Measurements from ENCODE around the gene PTPRM. TPM values are rescaled to one million over a fixed set of nuclear protein-coding genes. Genes with fewer than 3 reads are reported as not detected.

Gene PTPRM
- total RNA-seq, 1 experiment from 2014 or later = 14.5 TPM

GRCh38 chr18:7779211-7779610 lies 212.1 kb downstream of the PTPRM start:
- DNase-seq (ENCODE audit: low read depth, low spot score) (no peak), ATAC-seq (no peak)
- no peak for TF ChIP-seq SRF (IDR thresholded peaks at IDR 0.05; ENCODE audit: low read depth)
- no peak for TF ChIP-seq FOSL1 (IDR thresholded peaks at IDR 0.05; ENCODE audit: low read depth)
- no peak for TF ChIP-seq ZFX (IDR thresholded peaks at IDR 0.05)
- TF ChIP-seq, protein P1, sequence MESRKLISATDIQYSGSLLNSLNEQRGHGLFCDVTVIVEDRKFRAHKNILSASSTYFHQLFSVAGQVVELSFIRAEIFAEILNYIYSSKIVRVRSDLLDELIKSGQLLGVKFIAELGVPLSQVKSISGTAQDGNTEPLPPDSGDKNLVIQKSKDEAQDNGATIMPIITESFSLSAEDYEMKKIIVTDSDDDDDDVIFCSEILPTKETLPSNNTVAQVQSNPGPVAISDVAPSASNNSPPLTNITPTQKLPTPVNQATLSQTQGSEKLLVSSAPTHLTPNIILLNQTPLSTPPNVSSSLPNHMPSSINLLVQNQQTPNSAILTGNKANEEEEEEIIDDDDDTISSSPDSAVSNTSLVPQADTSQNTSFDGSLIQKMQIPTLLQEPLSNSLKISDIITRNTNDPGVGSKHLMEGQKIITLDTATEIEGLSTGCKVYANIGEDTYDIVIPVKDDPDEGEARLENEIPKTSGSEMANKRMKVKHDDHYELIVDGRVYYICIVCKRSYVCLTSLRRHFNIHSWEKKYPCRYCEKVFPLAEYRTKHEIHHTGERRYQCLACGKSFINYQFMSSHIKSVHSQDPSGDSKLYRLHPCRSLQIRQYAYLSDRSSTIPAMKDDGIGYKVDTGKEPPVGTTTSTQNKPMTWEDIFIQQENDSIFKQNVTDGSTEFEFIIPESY (IDR thresholded peaks at IDR 0.05; ENCODE audit: extremely low read depth, insufficient replicate concordance, low read length) = no peak
- no peak overlapping the region for H2AFZ ChIP-seq (ENCODE audit: low read depth, low read length, poor library complexity, severe bottlenecking)
- RAD21 ChIA-PET (ENCODE audit: low non-redundant PET in 1 of 2, low total read pairs in 2 of 2, uncharacterized antibody in 2 of 2, unreplicated experiment in 2 of 2) = no interaction called here
- H3K27ac ChIP-seq (ENCODE audit: low read depth, low read length) = no peak overlapping the region
- H3K9me2 ChIP-seq (ENCODE audit: insufficient read depth) = no peaks in the 10 kb centered on the region
- no peaks in the 10 kb centered on the region for H3K4me1 ChIP-seq (ENCODE audit: control insufficient read depth in 1 of 2, insufficient read depth in 2 of 2, low read length in 2 of 2)
- POLR2A ChIA-PET = no interaction called here
- CTCF ChIA-PET = no interaction called here
- no peaks in the 10 kb centered on the region for H3K9me3 ChIP-seq (ENCODE audit: control insufficient read depth in 1 of 2, insufficient read depth in 1 of 2, low read depth in 1 of 2, low read length in 2 of 2)
- H3K4me2 ChIP-seq (ENCODE audit: low read length) = no peak overlapping the region
- no peaks in the 10 kb centered on the region for H3K79me2 ChIP-seq (ENCODE audit: insufficient read depth, low read length)
- intact Hi-C loops (cut with micrococcal nuclease) = no loop called here
- no TSS peak for BruUV-seq (replicated peaks)
- no peaks in the 10 kb centered on the region for H4K20me1 ChIP-seq (ENCODE audit: insufficient read depth)
- H3K27me3 ChIP-seq (ENCODE audit: insufficient read depth, low read length) = no peaks in the 10 kb centered on the region; the same call in none of the 2 replicates
- no peaks in the 10 kb centered on the region for H3K36me3 ChIP-seq (ENCODE audit: control insufficient read depth in 1 of 2, insufficient read depth in 2 of 2, low read length in 2 of 2)
- no peak overlapping the region for H3K9ac ChIP-seq (ENCODE audit: low read length)
- no peak overlapping the region for H3K4me3 ChIP-seq (replicated peaks in 1 of 2; ENCODE audit: low read depth in 1 of 2, low read length in 2 of 2)

DNA sequence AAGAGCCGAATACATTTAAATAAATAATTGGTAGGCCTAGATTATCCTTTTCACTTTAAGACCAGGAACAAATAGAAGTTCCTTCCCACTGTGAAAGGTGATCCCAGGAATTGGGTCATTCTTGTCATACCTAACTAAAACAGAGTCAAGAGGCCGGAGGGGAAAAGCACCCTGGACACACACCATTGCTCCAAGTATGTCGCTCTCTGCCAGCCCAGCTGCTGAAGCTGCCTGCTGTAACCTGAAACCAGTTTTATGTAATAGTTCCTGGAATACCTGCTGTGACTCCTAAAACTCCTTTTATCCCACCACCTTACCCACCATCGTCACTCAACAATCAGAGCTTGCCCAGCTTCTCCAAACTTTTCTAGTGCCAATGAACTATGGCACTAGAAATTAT lies 217.1 kb downstream of the PTPRM start:
- no peak overlapping the region for H3K27ac ChIP-seq (ENCODE audit: low read depth, low read length)
- no peak overlapping the region for H3K4me2 ChIP-seq (ENCODE audit: low read length)
- TF ChIP-seq, protein P2, sequence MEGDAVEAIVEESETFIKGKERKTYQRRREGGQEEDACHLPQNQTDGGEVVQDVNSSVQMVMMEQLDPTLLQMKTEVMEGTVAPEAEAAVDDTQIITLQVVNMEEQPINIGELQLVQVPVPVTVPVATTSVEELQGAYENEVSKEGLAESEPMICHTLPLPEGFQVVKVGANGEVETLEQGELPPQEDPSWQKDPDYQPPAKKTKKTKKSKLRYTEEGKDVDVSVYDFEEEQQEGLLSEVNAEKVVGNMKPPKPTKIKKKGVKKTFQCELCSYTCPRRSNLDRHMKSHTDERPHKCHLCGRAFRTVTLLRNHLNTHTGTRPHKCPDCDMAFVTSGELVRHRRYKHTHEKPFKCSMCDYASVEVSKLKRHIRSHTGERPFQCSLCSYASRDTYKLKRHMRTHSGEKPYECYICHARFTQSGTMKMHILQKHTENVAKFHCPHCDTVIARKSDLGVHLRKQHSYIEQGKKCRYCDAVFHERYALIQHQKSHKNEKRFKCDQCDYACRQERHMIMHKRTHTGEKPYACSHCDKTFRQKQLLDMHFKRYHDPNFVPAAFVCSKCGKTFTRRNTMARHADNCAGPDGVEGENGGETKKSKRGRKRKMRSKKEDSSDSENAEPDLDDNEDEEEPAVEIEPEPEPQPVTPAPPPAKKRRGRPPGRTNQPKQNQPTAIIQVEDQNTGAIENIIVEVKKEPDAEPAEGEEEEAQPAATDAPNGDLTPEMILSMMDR (IDR thresholded peaks at IDR 0.05 in 2 of 3, conservative IDR thresholded peaks at IDR 0.05 in 1 of 3; ENCODE audit: borderline replicate concordance in 1 of 3, insufficient read depth in 1 of 3, low read depth in 2 of 3, low read length in 2 of 3) = no peak
- TF ChIP-seq, protein P3, sequence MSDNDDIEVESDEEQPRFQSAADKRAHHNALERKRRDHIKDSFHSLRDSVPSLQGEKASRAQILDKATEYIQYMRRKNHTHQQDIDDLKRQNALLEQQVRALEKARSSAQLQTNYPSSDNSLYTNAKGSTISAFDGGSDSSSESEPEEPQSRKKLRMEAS (IDR thresholded peaks at IDR 0.05) = no peak
- TF ChIP-seq EZH2 (IDR thresholded peaks at IDR 0.05) (no peak), CEBPB (IDR thresholded peaks at IDR 0.05; ENCODE audit: low read depth) (no peak), SRF (IDR thresholded peaks at IDR 0.05; ENCODE audit: low read depth) (no peak), CBX3 (IDR thresholded peaks at IDR 0.05; ENCODE audit: low read depth) (no peak), POLR2A (IDR thresholded peaks at IDR 0.05; ENCODE audit: borderline replicate concordance, extremely low read depth, insufficient read depth, insufficient read length) (no peak), ZFX (IDR thresholded peaks at IDR 0.05) (no peak), FOSL1 (IDR thresholded peaks at IDR 0.05; ENCODE audit: low read depth) (no peak)
- ATAC-seq (no peak), DNase-seq (ENCODE audit: low read depth, low spot score) (no peak)
- BruUV-seq (replicated peaks) = no TSS peak
- no peaks in the 10 kb centered on the region for H3K79me2 ChIP-seq (ENCODE audit: insufficient read depth, low read length)
- H3K27me3 ChIP-seq (ENCODE audit: insufficient read depth, low read length) = no peaks in the 10 kb centered on the region
- CTCF ChIA-PET = no interaction called here
- RAD21 ChIA-PET (ENCODE audit: low non-redundant PET in 1 of 2, low total read pairs in 2 of 2, uncharacterized antibody in 2 of 2, unreplicated experiment in 2 of 2) = no interaction called here
- H3K4me1 ChIP-seq (ENCODE audit: control insufficient read depth in 1 of 2, insufficient read depth in 2 of 2, low read length in 2 of 2) = no peaks in the 10 kb centered on the region
- intact Hi-C loops (cut with micrococcal nuclease) = no loop called here
- H3K4me3 ChIP-seq (replicated peaks in 1 of 2; ENCODE audit: low read depth in 1 of 2, low read length in 2 of 2) = no peak overlapping the region
- no peak overlapping the region for H2AFZ ChIP-seq (ENCODE audit: low read depth, low read length, poor library complexity, severe bottlenecking)
- H3K9ac ChIP-seq (ENCODE audit: low read length) = no peak overlapping the region
- H3K36me3 ChIP-seq (ENCODE audit: control insufficient read depth in 1 of 2, insufficient read depth in 2 of 2, low read length in 2 of 2) = no peaks in the 10 kb centered on the region
- no peaks in the 10 kb centered on the region for H3K9me2 ChIP-seq (ENCODE audit: insufficient read depth)
- no peaks in the 10 kb centered on the region for H4K20me1 ChIP-seq (ENCODE audit: insufficient read depth)
- no peaks in the 10 kb centered on the region for H3K9me3 ChIP-seq (ENCODE audit: control insufficient read depth in 1 of 2, insufficient read depth in 1 of 2, low read depth in 1 of 2, low read length in 2 of 2)
- POLR2A ChIA-PET = no interaction called here

Measured in HCT116 (cell line).